Heart left ventricle (tissue), 16 donors: ENCODE measurements around the gene LAT. TPM values are rescaled to one million over a fixed set of nuclear protein-coding genes. Genes with fewer than 3 reads are reported as not detected.
"Not testable (repeated sequence)": the region's sequence is repeated elsewhere in the genome, so short reads cannot be mapped to it uniquely, and the experiment has no call there.

ENCODE experiments used
- ATAC-seq, 4 donors: fragments of 200-7000 bp; cut with Tn5 transposase; one replicate each; pipeline ENCODE4 v1.9.1; 2020 to 2022; ENCODE audit warnings: moderate library complexity in 4 of 4, mild to moderate bottlenecking in 3 of 4, moderate number of reproducible peaks in 1 of 4
- DNase-seq, 5 donors: peaks; one replicate each; pipeline ENCODE4 v3.0.0-alpha.2; 2020
- H3K27ac ChIP-seq, 12 donors: fragments of 200-600 bp; sonication (generic) in 4 of 12; one replicate each; pipeline versions ENCODE4 v1.5.0 to v1.8.0; 2016 to 2022; ENCODE audit warnings: mild to moderate bottlenecking in 2 of 12
- H3K27me3 ChIP-seq, 9 donors: fragments of 200-600 bp; sonication (generic) in 2 of 9; one replicate each; pipeline versions ENCODE4 v1.5.1 to v1.8.0; 2016 to 2022; ENCODE audit warnings: mild to moderate bottlenecking in 3 of 9
- H3K36me3 ChIP-seq, 9 donors: fragments of 200-600 bp; sonication (generic) in 2 of 9; one replicate each; pipeline versions ENCODE4 v1.5.0 to v1.8.0; 2018 to 2022; ENCODE audit warnings: mild to moderate bottlenecking in 2 of 9
- H3K4me1 ChIP-seq, 12 donors: fragments of 200-600 bp; sonication (generic) in 4 of 12; one replicate each; pipeline versions ENCODE4 v1.5.0 to v1.8.0; 2016 to 2022; ENCODE audit warnings: mild to moderate bottlenecking in 3 of 12
- H3K4me3 ChIP-seq, 12 donors: fragments of 200-600 bp; sonication (generic) in 4 of 12; one replicate each; pipeline versions ENCODE4 v1.5.0 to v1.8.0; 2017 to 2022; ENCODE audit warnings: mild to moderate bottlenecking in 9 of 12, moderate library complexity in 4 of 12
- H3K9me3 ChIP-seq, 12 donors: fragments of 200-600 bp; sonication (generic) in 4 of 12; one replicate each; pipeline versions ENCODE4 v1.5.0 to v1.8.0; 2016 to 2022; ENCODE audit warnings: mild to moderate bottlenecking in 1 of 12
- CTCF ChIP-seq, 12 donors: fragments of 200-600 bp; sonication (generic) in 4 of 12; IDR thresholded peaks; one replicate each; pipeline versions ENCODE4 v1.5.0 to v1.8.0; 2018 to 2022; ENCODE audit warnings: antibody characterized with exemption in 12 of 12, mild to moderate bottlenecking in 5 of 12
- POLR2A ChIP-seq, 2 donors: fragments of 450-650 bp; IDR thresholded peaks; one replicate each; pipeline ENCODE4 v1.6.1; 2017; ENCODE audit warnings: antibody characterized with exemption in 2 of 2, mild to moderate bottlenecking in 2 of 2, moderate library complexity in 2 of 2
- WGBS, 4 donors: extraction: QIAGEN DNeasy Blood & Tissue Kit in 2 of 4; methylation state at CpG; one replicate each; pipeline versions ENCODE4 v1.1.5 to v1.1.7; 2013 to 2018; 5-methylcytosine and 5-hydroxymethylcytosine counted together
- intact Hi-C, 10 donors: fragments of 100-400 bp; cut with DNase I; formaldehyde crosslinking; loops; one replicate each; pipeline versions ENCODE4 v1.11.1 to v1.14.2; 2022
- polyA plus RNA-seq, 2 donors: library from polyadenylated mRNA; stranded (reverse); fragments of 200-250 nt; gene quantifications; one replicate each; pipeline ENCODE4 v1.2.3, GENCODE V29; 2013
- total RNA-seq, 9 donors: library from RNA; depleted of rRNA in 2 of 9; stranded (reverse); fragments of >200 nt in 2 of 9; fragmentation: NEBNext Ultra II Directional in 3 of 9; extraction: Animal tissue kit (Norgen Biotek cat#: 25700) in 3 of 9; gene quantifications; one replicate each; pipeline versions ENCODE4 v1.1.0 to v1.2.4, GENCODE V29; 2016 to 2023
- donor health status: ischemic (EF 13 %, LVEDD 7.1; RV severe dilation, severe dysfunction).
- donor health status: healthy with polysubstance abuse.
- donor health status: DM: no; HTN: yes; CAD: no.
- donor health status: DM: no; HTN: no; CAD: no.
- donor health status: ischemic (EF 25% LVEDD 6.9; RV normal size, moderate dysfunction).
- donor health status: ischemic (EF 25% LVEDD 5.7; RV mildly dilated, moderate dysfunction).
- donor health status: healthy.
- donor health status: DM: yes; HTN: yes; CAD: no.
- donor health status: ischemic (EF 35%, LVEDD 5.7; RV mildly dilated, moderate dysfunction).
- donor health status: nonischemic (EF 11% LVEDD 7.7; RV severe dilation, severe dysfunction).
- donor health status: DM: yes; HTN: yes; CAD: no.
- donor health status: PGD.
- donor health status: ischemic (EF 29% LVEDD 5.4; RV normal size, mild dysfunction).
- donor health status: nonischemic (EF 23%, LVEDD 6.1; RV moderate dilation, normal function).

Gene LAT
- total and polyA plus RNA-seq, 11 donors, result 0.62 to 7.7 (median 1.4) TPM; not detected in 1

- peak in 1 of 5 donors; percentile 31 for DNase-seq
- peak in 1 of 4 donors; percentile 26 for ATAC-seq
- Histone ChIP-seq H3K9me3 (no peaks in the 10 kb centered on the region), H3K4me1 (peaks cover 0 to 24% (median 13%) of the 10 kb centered on the region in 12 donors), H3K27me3 (no peaks in the 10 kb centered on the region), H3K36me3 (peaks cover 0 to 37% (median 22%) of the 10 kb centered on the region in 9 donors), H3K4me3 (peak overlapping the region; percentile 67 to 98 (median 88)), H3K27ac (peak overlapping the region in 9 of 12 donors; percentile 24 to 91 (median 80))
- 7 to 12% (median 9%) methylated on average over 12 to 30 of the region's 30 CpGs for WGBS, 4 donors
- intact Hi-C loops, result no loop called here
- TF ChIP-seq POLR2A (IDR thresholded peaks at IDR 0.05) (no peak), CTCF (IDR thresholded peaks at IDR 0.05) (no peak)
Observed at GRCh38 chr16:28975158-28975599, 9.7 kb upstream of the LAT start.

- DNase-seq (no peak), ATAC-seq (no peak)
- Histone ChIP-seq H3K36me3 (peaks cover 0 to 65% (median 50%) of the 10 kb centered on the region in 9 donors), H3K4me3 (no peak overlapping the region), H3K27ac (no peak overlapping the region), H3K4me1 (peaks cover 0 to 24% (median 13%) of the 10 kb centered on the region in 12 donors), H3K27me3 (no peaks in the 10 kb centered on the region), H3K9me3 (no peaks in the 10 kb centered on the region)
- peak in 9 of 12 donors; percentile 5 to 34 (median 21) for TF ChIP-seq CTCF (IDR thresholded peaks at IDR 0.05)
- TF ChIP-seq POLR2A (IDR thresholded peaks at IDR 0.05), result no peak
- intact Hi-C loops, result no loop called here
- WGBS, 4 donors, result 83 to 88% (median 85%) methylated on average over 11 of the region's 11 CpGs
Observed at GRCh38 chr16:28977703-28978662, 6.9 kb upstream of the LAT start.

- intact Hi-C loops, H3K4me3 ChIP-seq, H3K27ac ChIP-seq, H3K27me3 ChIP-seq, ATAC-seq, DNase-seq, H3K9me3 ChIP-seq: not testable (repeated sequence)
- Histone ChIP-seq H3K4me1 (peaks cover 0 to 28% (median 8%) of the 10 kb centered on the region in 12 donors), H3K36me3 (peaks cover 0 to 84% (median 66%) of the 10 kb centered on the region in 9 donors)
- WGBS, 4 donors, result 88 to 93% (median 90%) methylated on average over 7 of the region's 7 CpGs
Observed at GRCh38 chr16:28980330-28980729, 4.5 kb upstream of the LAT start.

GRCh38 chr16:28980929-28981328, 3.9 kb upstream of the LAT start:
- no peaks in the 10 kb centered on the region for H3K27me3 ChIP-seq
- intact Hi-C loops, result no loop called here
- ATAC-seq (no peak), DNase-seq (no peak)
- no peaks in the 10 kb centered on the region for H3K9me3 ChIP-seq
- 85 to 98% (median 96%) methylated on average over 7 of the region's 7 CpGs for WGBS, 4 donors
- no peak for TF ChIP-seq CTCF (IDR thresholded peaks at IDR 0.05)
- no peak for TF ChIP-seq POLR2A (IDR thresholded peaks at IDR 0.05)
- H3K4me1 ChIP-seq, result peaks cover 0 to 22% (median 3%) of the 10 kb centered on the region in 12 donors
- no peak overlapping the region for H3K27ac ChIP-seq
- H3K4me3 ChIP-seq, result no peak overlapping the region
- H3K36me3 ChIP-seq, result peaks cover 0 to 90% (median 67%) of the 10 kb centered on the region in 9 donors
